HCT116 (cell line): Measurements from ENCODE around the gene CGNL1. TPM values are rescaled to one million over a fixed set of nuclear protein-coding genes. Genes with fewer than 3 reads are reported as not detected.
A peak's percentile ranks its signal among the peaks of the same experiment; 100 is the strongest.

Experiments used
- ATAC-seq: fragments of 200-7000 bp; cut with Tn5 transposase; 2 replicates; pipeline ENCODE4 v1.9.1; 2020; ENCODE audit warnings: mild to moderate bottlenecking, moderate library complexity
- BruUV-seq: library from RNA; stranded (reverse); fragments of 400-500 nt; replicated peaks from 2 replicates; lab custom pipeline; 2021; lab: Mats Ljungman, UMichigan
- CTCF ChIA-PET: fragments of 300-600 bp; sonication (Branson Sonifier 250); formaldehyde crosslinking; loops from one replicate; lab custom pipeline; 2021; ENCODE audit warnings: antibody characterized with exemption; lab: Charles Lee
- POLR2A ChIA-PET: fragments of 300-600, 350-600 bp; sonication (Branson Sonifier 250); formaldehyde crosslinking; loops from one replicate; lab custom pipeline; 2021; ENCODE audit warnings: antibody characterized with exemption; lab: Charles Lee
- RAD21 ChIA-PET, 2 experiments: fragments of 300-600 bp; sonication (Branson Sonifier 250); formaldehyde crosslinking; loops; one replicate each; lab custom pipeline; 2023; ENCODE audit warnings: low total read pairs in 2 of 2; ENCODE audit not compliant: uncharacterized antibody in 2 of 2, unreplicated experiment in 2 of 2, low non-redundant PET in 1 of 2; lab: Charles Lee
- DNase-seq: peaks from one replicate; pipeline ENCODE4 v3.0.0-alpha.2; 2010; ENCODE audit warnings: low read depth, low spot score
- H2AFZ ChIP-seq: fragments of 200-600 bp; shearing (Covaris generic), sonication (generic); 2 replicates; pipeline ENCODE4 v1.6.1; 2017; ENCODE audit warnings: low read depth, mixed run types, mixed read lengths, antibody characterized with exemption, low read length; ENCODE audit not compliant: poor library complexity, severe bottlenecking
- H3K27ac ChIP-seq: 2 replicates; pipeline ENCODE4 v1.5.1; 2012; ENCODE audit warnings: low read depth, low read length
- H3K27me3 ChIP-seq: fragments of 200-600 bp; sonication (generic); 2 replicates; pipeline ENCODE4 v1.6.1; 2016; ENCODE audit warnings: mixed run types, low read length, mixed read lengths; ENCODE audit not compliant: insufficient read depth
- H3K36me3 ChIP-seq, 2 experiments: fragments of 200-500 bp in 1 of 2; fragments of 200-600 bp in 1 of 2; sonication (Bioruptor generic) in 1 of 2; sonication (generic) in 1 of 2; 2 replicates each; pipeline versions ENCODE4 v1.5.1 to v1.6.1; 2014 to 2016; ENCODE audit warnings: low read length in 2 of 2, inconsistent platforms in 1 of 2, mixed read lengths in 1 of 2, mixed run types in 1 of 2; ENCODE audit not compliant: insufficient read depth in 2 of 2, control insufficient read depth in 1 of 2
- H3K4me1 ChIP-seq, 2 experiments: fragments of 200-600 bp in 1 of 2; sonication (generic) in 1 of 2; 2 replicates each; pipeline versions ENCODE4 v1.5.1 to v1.6.1; 2012 to 2017; ENCODE audit warnings: low read length in 2 of 2, inconsistent platforms in 1 of 2, mild to moderate bottlenecking in 1 of 2, mixed read lengths in 1 of 2, mixed run types in 1 of 2, moderate library complexity in 1 of 2; ENCODE audit not compliant: insufficient read depth in 2 of 2, control insufficient read depth in 1 of 2
- H3K4me2 ChIP-seq: fragments of 200-600 bp; sonication (generic); 2 replicates; pipeline ENCODE4 v1.6.1; 2017; ENCODE audit warnings: mixed run types, low read length, mixed read lengths
- H3K4me3 ChIP-seq, 2 experiments: fragments of 200-600 bp in 1 of 2; sonication (generic) in 1 of 2; replicated peaks in 1 of 2; 2 replicates each; pipeline ENCODE4 v1.5.1; 2011 to 2016; ENCODE audit warnings: low read length in 2 of 2, control low read depth in 1 of 2, low read depth in 1 of 2, mild to moderate bottlenecking in 1 of 2, mixed read lengths in 1 of 2, mixed run types in 1 of 2
- H3K79me2 ChIP-seq: fragments of 200-600 bp; sonication (generic); 2 replicates; pipeline ENCODE4 v1.6.1; 2017; ENCODE audit warnings: mild to moderate bottlenecking, mixed run types, low read length, moderate library complexity, mixed read lengths; ENCODE audit not compliant: insufficient read depth
- H3K9ac ChIP-seq: fragments of 200-600 bp; sonication (generic); 2 replicates; pipeline ENCODE4 v1.6.1; 2016; ENCODE audit warnings: low read length, mixed read lengths
- H3K9me2 ChIP-seq: fragments of 200-600 bp; sonication (generic), shearing (Covaris generic); 2 replicates; pipeline ENCODE4 v1.6.1; 2017; ENCODE audit warnings: mixed run types, mild to moderate bottlenecking, moderate library complexity; ENCODE audit not compliant: insufficient read depth
- H3K9me3 ChIP-seq, 2 experiments: fragments of 200-500 bp in 1 of 2; fragments of 200-600 bp in 1 of 2; sonication (Bioruptor generic) in 1 of 2; sonication (generic) in 1 of 2; 2 replicates each; pipeline ENCODE4 v1.6.1; 2014 to 2017; ENCODE audit warnings: low read length in 2 of 2, mixed read lengths in 2 of 2, inconsistent platforms in 1 of 2, low read depth in 1 of 2, mild to moderate bottlenecking in 1 of 2, mixed run types in 1 of 2, moderate library complexity in 1 of 2; ENCODE audit not compliant: control insufficient read depth in 1 of 2, insufficient read depth in 1 of 2
- H4K20me1 ChIP-seq: fragments of 200-600 bp; sonication (generic), shearing (Covaris generic); 2 replicates; pipeline ENCODE4 v1.6.1; 2017; ENCODE audit warnings: mixed run types, mild to moderate bottlenecking, moderate library complexity; ENCODE audit not compliant: insufficient read depth
- ELF1 ChIP-seq: IDR thresholded peaks from 2 replicates; pipeline ENCODE4 v1.6.1; 2012; ENCODE audit warnings: low read depth, borderline replicate concordance
- EZH2 ChIP-seq: fragments of 200-600 bp; sonication (generic); IDR thresholded peaks from 2 replicates; pipeline ENCODE4 v1.6.1; 2017; ENCODE audit warnings: antibody characterized with exemption, mixed run types
- POLR2AphosphoS5 ChIP-seq: IDR thresholded peaks from 2 replicates; pipeline ENCODE4 v1.6.1; 2011; ENCODE audit warnings: mild to moderate bottlenecking, low read depth, low read length, moderate library complexity
- SP1 ChIP-seq: IDR thresholded peaks from 2 replicates; pipeline ENCODE4 v1.6.1; 2012; ENCODE audit warnings: low read depth
- ZNF274 ChIP-seq: fragments of 200-500 bp; sonication (Bioruptor generic); IDR thresholded peaks from 2 replicates; pipeline ENCODE4 v1.6.1; 2014; ENCODE audit warnings: mild to moderate bottlenecking, low read depth, low read length, inconsistent platforms
- intact Hi-C: fragments of 100-400 bp; cut with micrococcal nuclease; formaldehyde crosslinking; loops from 2 replicates; pipeline ENCODE4 v1.10.0; 2022
- total RNA-seq: library from RNA; stranded (reverse); gene quantifications from one replicate; pipeline ENCODE4 v1.2.1, GENCODE V29; 2021; ENCODE audit not compliant: unreplicated experiment
- TF ChIP-seq, protein P1 (sequence below), 3 experiments: fragments of 200-600 bp in 1 of 3; sonication (generic) in 1 of 3; IDR thresholded peaks in 2 of 3; conservative IDR thresholded peaks in 1 of 3; 2 replicates each; pipeline ENCODE4 v1.5.1; 2012 to 2017; ENCODE audit warnings: low read depth in 2 of 3, low read length in 2 of 3, antibody characterized with exemption in 1 of 3, borderline replicate concordance in 1 of 3, control low read depth in 1 of 3, mild to moderate bottlenecking in 1 of 3, mixed read lengths in 1 of 3, mixed run types in 1 of 3, moderate library complexity in 1 of 3; ENCODE audit not compliant: insufficient read depth in 1 of 3
- TF ChIP-seq, protein P2 (sequence below): IDR thresholded peaks from 2 replicates; pipeline ENCODE4 v1.6.1; 2012

CGNL1 gene
- total RNA-seq, 1 experiment from 2014 or later: 2.2 TPM

DNA sequence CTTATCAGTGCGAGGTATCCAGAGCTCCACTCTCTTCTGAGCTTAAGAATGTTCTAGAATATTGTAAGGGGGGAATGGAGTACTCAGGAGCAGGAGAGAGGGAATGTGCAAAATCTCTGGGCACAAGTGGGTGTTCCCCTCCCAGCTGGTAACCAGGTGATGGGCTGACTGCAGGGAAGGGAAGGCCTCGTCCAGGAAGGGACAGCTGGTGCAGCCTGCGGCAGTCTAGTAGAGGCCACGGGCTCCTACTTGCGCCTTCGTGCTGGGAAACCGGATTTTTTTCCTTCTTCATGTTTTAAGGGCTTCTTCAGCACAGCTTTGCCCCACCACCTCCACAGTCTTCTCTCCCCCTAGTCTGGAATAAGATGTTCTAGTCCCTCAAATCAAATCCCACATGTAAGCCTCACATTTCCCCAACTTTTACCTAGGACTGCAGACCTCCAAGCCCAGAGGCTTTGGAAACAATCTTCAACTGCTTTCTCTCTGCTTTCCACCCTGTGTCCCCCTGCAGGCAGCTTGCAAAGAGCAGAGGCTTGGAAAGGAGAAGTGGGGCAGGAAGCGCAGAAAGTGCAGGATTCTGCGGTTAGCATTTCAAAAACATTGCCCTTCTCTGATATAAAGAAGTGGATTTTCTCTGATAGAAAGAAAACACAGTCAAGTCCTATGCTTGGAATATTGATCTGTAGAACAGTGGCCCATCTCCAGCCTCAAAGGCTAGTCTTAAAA is 11.9 kb upstream of the CGNL1 start:
- BruUV-seq: no TSS peak
- RAD21 ChIA-PET: no interaction called here
- no peak overlapping the region for H3K9ac ChIP-seq
- H3K27ac ChIP-seq: no peak overlapping the region
- H3K79me2 ChIP-seq: no peaks in the 10 kb centered on the region
- CTCF ChIA-PET: interaction anchor here (1.7 to 2.5 kb wide), 2 partner anchors 8 to 24 kb away, joined by 4 to 8 read pairs; no protein-coding TSS in a partner anchor
- H3K4me3 ChIP-seq: no peak overlapping the region
- H3K9me2 ChIP-seq: no peaks in the 10 kb centered on the region
- no peak overlapping the region for H2AFZ ChIP-seq
- ATAC-seq (no peak), DNase-seq (no peak)
- no peak overlapping the region for H3K4me2 ChIP-seq
- no peaks in the 10 kb centered on the region for H3K27me3 ChIP-seq
- no peaks in the 10 kb centered on the region for H3K4me1 ChIP-seq
- H3K36me3 ChIP-seq: no peaks in the 10 kb centered on the region
- H4K20me1 ChIP-seq: no peaks in the 10 kb centered on the region
- TF ChIP-seq, protein P1, sequence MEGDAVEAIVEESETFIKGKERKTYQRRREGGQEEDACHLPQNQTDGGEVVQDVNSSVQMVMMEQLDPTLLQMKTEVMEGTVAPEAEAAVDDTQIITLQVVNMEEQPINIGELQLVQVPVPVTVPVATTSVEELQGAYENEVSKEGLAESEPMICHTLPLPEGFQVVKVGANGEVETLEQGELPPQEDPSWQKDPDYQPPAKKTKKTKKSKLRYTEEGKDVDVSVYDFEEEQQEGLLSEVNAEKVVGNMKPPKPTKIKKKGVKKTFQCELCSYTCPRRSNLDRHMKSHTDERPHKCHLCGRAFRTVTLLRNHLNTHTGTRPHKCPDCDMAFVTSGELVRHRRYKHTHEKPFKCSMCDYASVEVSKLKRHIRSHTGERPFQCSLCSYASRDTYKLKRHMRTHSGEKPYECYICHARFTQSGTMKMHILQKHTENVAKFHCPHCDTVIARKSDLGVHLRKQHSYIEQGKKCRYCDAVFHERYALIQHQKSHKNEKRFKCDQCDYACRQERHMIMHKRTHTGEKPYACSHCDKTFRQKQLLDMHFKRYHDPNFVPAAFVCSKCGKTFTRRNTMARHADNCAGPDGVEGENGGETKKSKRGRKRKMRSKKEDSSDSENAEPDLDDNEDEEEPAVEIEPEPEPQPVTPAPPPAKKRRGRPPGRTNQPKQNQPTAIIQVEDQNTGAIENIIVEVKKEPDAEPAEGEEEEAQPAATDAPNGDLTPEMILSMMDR (IDR thresholded peaks at IDR 0.05 in 2 of 3, conservative IDR thresholded peaks at IDR 0.05 in 1 of 3; ENCODE audit: borderline replicate concordance in 1 of 3, insufficient read depth in 1 of 3, low read depth in 2 of 3, low read length in 2 of 3): peak in 2 of 3 experiments; percentile 8 to 22; a peak in 1 of 6 replicates
- TF ChIP-seq ZNF274: no peak
- TF ChIP-seq, all 23 proteins: peak for 1
- POLR2A ChIA-PET: no interaction called here
- intact Hi-C loops: no loop called here
- H3K9me3 ChIP-seq: no peaks in the 10 kb centered on the region

DNA sequence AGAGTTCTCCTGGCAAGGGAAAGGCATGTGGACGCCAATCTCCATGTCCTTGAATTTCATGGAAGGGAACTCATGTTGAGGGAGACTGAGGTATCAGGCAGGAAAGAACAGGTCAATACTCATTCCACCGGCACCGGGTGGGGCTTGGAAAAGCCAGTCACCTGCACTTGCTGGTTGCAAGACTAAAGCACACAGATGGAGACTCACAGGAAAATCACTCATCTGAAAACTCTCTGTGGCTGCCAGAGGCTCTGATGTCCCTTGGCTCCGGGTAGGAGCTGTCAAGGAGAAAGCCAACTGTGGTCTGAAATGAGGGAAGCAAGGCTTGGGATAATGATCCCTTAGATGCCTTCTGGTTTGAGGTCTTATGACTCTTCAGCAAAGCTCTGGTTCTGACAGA is 8.7 kb upstream of the CGNL1 start:
- TF ChIP-seq, protein P2, sequence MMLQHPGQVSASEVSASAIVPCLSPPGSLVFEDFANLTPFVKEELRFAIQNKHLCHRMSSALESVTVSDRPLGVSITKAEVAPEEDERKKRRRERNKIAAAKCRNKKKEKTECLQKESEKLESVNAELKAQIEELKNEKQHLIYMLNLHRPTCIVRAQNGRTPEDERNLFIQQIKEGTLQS: no peak
- TF ChIP-seq ELF1: no peak
- TF ChIP-seq EZH2: no peak
- TF ChIP-seq ZNF274: no peak
- TF ChIP-seq POLR2AphosphoS5: no peak
- no peak for TF ChIP-seq SP1
- no peaks in the 10 kb centered on the region for H4K20me1 ChIP-seq
- H3K9me2 ChIP-seq: no peaks in the 10 kb centered on the region
- H3K4me2 ChIP-seq: no peak overlapping the region
- no TSS peak for BruUV-seq
- ATAC-seq (no peak), DNase-seq (no peak)
- peaks cover 0 to 3% of the 10 kb centered on the region in 2 experiments; a peak in 1 of 4 replicates for H3K4me1 ChIP-seq
- H3K9me3 ChIP-seq: no peaks in the 10 kb centered on the region
- no peaks in the 10 kb centered on the region for H3K36me3 ChIP-seq
- ChIA-PET CTCF (interaction anchor here (1.8 kb wide), 1 partner anchor 160 kb away, joined by 3 read pairs; no protein-coding TSS in a partner anchor), POLR2A (no interaction called here), RAD21 (no interaction called here)
- intact Hi-C loops: no loop called here
- H3K79me2 ChIP-seq: no peaks in the 10 kb centered on the region
- no peak overlapping the region for H3K9ac ChIP-seq
- no peak overlapping the region for H3K4me3 ChIP-seq
- H3K27ac ChIP-seq: no peak overlapping the region
- no peak overlapping the region for H2AFZ ChIP-seq
- H3K27me3 ChIP-seq: no peaks in the 10 kb centered on the region
